ENCODE measurements around the gene CKMT2. TPM values are rescaled to one million over a fixed set of nuclear protein-coding genes. Genes with fewer than 3 reads are reported as not detected.
A peak's percentile ranks its signal among the peaks of the same experiment; 100 is the strongest.
"Not testable (repeated sequence)": the region's sequence is repeated elsewhere in the genome, so short reads cannot be mapped to it uniquely, and the experiment has no call there.

Gene CKMT2
- total RNA-seq, 1 experiment from 2014 or later, result not detected

DNA sequence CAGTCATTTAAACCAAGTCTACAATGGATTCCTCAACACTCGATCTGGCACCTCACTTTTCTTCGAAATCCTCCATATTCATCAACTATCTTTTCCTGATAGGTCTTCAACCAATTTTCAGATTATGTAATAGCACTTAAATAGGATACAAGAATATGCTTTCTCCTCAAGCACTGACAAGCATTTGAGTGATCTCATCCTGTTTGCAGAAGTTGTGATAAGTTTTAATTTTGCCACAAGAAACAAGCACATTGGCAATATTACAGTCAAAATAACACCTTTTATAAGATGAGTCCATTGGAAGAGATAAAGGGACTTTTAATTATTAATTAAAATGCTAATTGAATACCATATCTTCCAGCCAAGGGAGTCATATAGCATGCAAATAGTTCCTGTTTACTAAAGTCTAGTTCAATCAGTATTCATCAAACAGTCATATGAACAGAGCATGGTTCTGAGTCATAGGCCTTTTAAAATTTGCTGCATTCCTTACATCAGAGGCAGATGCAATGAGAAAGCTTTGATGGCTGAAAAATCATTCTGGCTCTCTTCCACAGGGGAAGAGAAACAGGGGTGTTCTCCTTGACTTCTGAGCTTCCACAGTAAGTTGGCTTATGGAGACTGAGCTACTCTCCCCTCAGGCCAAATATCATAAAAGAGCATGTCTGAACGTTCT, 35.5 kb downstream of the CKMT2 start:
- ChIA-PET CTCF (no interaction called here), POLR2A (no interaction called here)
- peaks cover 24% of the 10 kb centered on the region for H3K4me1 ChIP-seq
- Mint-ChIP-seq H3K27me3 (ENCODE audit: insufficient read depth, unreplicated experiment) (no peaks in the 10 kb centered on the region), H3K27ac (ENCODE audit: unreplicated experiment) (peak overlapping the region; percentile 66), H3K4me3 (ENCODE audit: unreplicated experiment) (no peak overlapping the region), H3K9me3 (ENCODE audit: unreplicated experiment) (peaks cover 13% of the 10 kb centered on the region), H3K4me1 (ENCODE audit: low read depth, unreplicated experiment) (peaks cover 23% of the 10 kb centered on the region), H3K36me3 (ENCODE audit: insufficient read depth, unreplicated experiment) (peaks cover 3% of the 10 kb centered on the region)
- DNase-seq, result no peak
- no peak overlapping the region for H3K4me3 ChIP-seq (ENCODE audit: low read depth, low read length)
- no peaks in the 10 kb centered on the region for H3K27me3 ChIP-seq (replicated peaks; ENCODE audit: control insufficient read depth, insufficient read depth, low read length)
- no peaks in the 10 kb centered on the region for H3K36me3 ChIP-seq (ENCODE audit: control insufficient read depth, insufficient read depth, low read length)
- H3K9me3 ChIP-seq, result no peaks in the 10 kb centered on the region
- intact Hi-C loops (cut with micrococcal nuclease; ENCODE audit: unreplicated experiment), result no loop called here
- BruUV-seq (replicated peaks), result no TSS peak
- TF ChIP-seq, protein P1, sequence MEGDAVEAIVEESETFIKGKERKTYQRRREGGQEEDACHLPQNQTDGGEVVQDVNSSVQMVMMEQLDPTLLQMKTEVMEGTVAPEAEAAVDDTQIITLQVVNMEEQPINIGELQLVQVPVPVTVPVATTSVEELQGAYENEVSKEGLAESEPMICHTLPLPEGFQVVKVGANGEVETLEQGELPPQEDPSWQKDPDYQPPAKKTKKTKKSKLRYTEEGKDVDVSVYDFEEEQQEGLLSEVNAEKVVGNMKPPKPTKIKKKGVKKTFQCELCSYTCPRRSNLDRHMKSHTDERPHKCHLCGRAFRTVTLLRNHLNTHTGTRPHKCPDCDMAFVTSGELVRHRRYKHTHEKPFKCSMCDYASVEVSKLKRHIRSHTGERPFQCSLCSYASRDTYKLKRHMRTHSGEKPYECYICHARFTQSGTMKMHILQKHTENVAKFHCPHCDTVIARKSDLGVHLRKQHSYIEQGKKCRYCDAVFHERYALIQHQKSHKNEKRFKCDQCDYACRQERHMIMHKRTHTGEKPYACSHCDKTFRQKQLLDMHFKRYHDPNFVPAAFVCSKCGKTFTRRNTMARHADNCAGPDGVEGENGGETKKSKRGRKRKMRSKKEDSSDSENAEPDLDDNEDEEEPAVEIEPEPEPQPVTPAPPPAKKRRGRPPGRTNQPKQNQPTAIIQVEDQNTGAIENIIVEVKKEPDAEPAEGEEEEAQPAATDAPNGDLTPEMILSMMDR (IDR thresholded peaks at IDR 0.05; ENCODE audit: insufficient read depth in 1 of 2, low read depth in 1 of 2, low read length in 1 of 2, severe bottlenecking in 1 of 2, unreplicated experiment in 1 of 2), result no peak

DNA sequence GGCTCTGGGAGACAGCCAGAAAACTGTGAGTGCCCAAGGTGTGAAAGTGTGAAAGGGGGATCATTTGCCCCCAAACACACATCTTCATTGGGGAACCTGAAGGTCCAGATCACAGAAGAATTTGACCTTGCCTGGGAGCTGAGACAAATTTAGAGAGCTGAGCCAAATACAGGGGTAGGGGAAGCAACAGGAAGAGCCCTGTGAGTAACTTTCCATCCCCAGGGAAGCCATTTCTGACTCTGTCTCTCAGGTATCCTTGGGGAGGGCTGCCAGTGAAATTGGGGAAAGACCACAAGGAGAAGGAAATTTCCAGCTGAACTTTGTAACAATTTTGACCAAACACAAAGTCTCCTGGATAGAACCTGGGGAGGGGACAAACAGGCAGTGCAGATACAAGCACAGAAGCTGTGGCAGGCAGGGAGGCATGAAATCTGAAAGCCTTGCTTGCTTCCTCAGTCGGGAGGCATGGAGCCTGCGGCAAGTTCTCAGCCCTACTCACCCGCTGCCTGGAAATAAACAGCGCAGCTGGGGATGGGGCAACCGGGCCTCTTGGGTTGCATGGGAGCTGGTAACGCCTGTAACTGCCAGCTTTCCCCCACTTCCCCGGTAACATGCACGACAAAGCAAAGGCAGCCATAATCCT, 36.8 kb downstream of the CKMT2 start:
- Mint-ChIP-seq H3K27ac (ENCODE audit: unreplicated experiment) (peak overlapping the region; percentile 72), H3K4me3 (ENCODE audit: unreplicated experiment) (no peak overlapping the region), H3K4me1 (ENCODE audit: low read depth, unreplicated experiment) (peaks cover 23% of the 10 kb centered on the region), H3K9me3 (ENCODE audit: unreplicated experiment) (peaks cover 25% of the 10 kb centered on the region), H3K36me3 (ENCODE audit: insufficient read depth, unreplicated experiment) (peaks cover 10% of the 10 kb centered on the region), H3K27me3 (ENCODE audit: insufficient read depth, unreplicated experiment) (no peaks in the 10 kb centered on the region)
- Histone ChIP-seq H3K4me1 (peaks cover 24% of the 10 kb centered on the region), H3K27me3 (replicated peaks; ENCODE audit: control insufficient read depth, insufficient read depth, low read length) (no peaks in the 10 kb centered on the region), H3K9me3 (no peaks in the 10 kb centered on the region), H3K36me3 (ENCODE audit: control insufficient read depth, insufficient read depth, low read length) (no peaks in the 10 kb centered on the region), H3K4me3 (ENCODE audit: low read depth, low read length) (no peak overlapping the region)
- intact Hi-C loops (cut with micrococcal nuclease; ENCODE audit: unreplicated experiment), result no loop called here
- DNase-seq, result no peak
- ChIA-PET POLR2A (no interaction called here), CTCF (interaction anchor here (1.8 kb wide), 1 partner anchor 29 kb away, joined by 4 read pairs; no protein-coding TSS in a partner anchor)
- no TSS peak for BruUV-seq (replicated peaks)
- TF ChIP-seq, protein P1 (IDR thresholded peaks at IDR 0.05; ENCODE audit: insufficient read depth in 1 of 2, low read depth in 1 of 2, low read length in 1 of 2, severe bottlenecking in 1 of 2, unreplicated experiment in 1 of 2), result no peak

DNA sequence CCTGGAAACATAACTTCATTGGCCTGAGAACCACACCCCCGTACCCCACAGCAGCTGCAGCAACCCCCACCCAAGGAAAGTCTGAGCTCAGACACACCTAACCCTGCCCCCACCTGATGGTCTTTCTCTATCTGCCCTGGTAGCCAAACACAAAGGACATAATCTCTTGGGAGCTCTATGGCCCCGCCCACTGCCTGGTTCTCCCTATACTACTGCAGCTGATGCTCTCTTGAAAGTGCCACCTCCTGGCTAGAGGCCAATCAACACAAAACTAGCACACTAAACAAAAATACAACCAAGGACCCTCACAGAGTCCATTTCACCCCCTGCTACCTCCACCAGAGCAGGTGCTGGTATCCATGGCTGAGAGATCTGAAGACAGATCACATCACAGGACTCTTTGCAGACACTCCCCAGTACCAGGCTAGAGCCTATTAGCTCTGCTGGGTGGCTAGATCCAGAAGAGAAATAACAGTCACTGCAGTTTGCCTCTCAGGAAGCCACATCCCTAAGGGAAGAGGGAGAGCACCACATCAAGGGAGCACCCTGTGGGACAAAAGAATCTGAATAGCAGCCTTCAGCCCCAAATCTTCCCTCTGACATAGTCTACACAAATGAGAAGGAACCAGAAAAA, 37.4 kb downstream of the CKMT2 start:
- H3K27me3 ChIP-seq (replicated peaks; ENCODE audit: control insufficient read depth, insufficient read depth, low read length); H3K4me3 Mint-ChIP-seq (ENCODE audit: unreplicated experiment); H3K9me3 ChIP-seq; H3K4me3 ChIP-seq (ENCODE audit: low read depth, low read length); H3K36me3 Mint-ChIP-seq (ENCODE audit: insufficient read depth, unreplicated experiment); DNase-seq; BruUV-seq (replicated peaks); H3K27me3 Mint-ChIP-seq (ENCODE audit: insufficient read depth, unreplicated experiment); intact Hi-C loops (cut with micrococcal nuclease; ENCODE audit: unreplicated experiment); POLR2A ChIA-PET; H3K36me3 ChIP-seq (ENCODE audit: control insufficient read depth, insufficient read depth, low read length): not testable (repeated sequence)
- peaks cover 23% of the 10 kb centered on the region for H3K4me1 Mint-ChIP-seq (ENCODE audit: low read depth, unreplicated experiment)
- H3K9me3 Mint-ChIP-seq (ENCODE audit: unreplicated experiment), result peaks cover 32% of the 10 kb centered on the region
- H3K4me1 ChIP-seq, result peaks cover 24% of the 10 kb centered on the region
- H3K27ac Mint-ChIP-seq (ENCODE audit: unreplicated experiment), result peak overlapping the region; percentile 72
- CTCF ChIA-PET, result interaction anchor here (1.8 kb wide), 1 partner anchor 29 kb away, joined by 4 read pairs; no protein-coding TSS in a partner anchor

Measured in Caco-2 (cell line).